Small intestine (tissue), 7 donors: ENCODE data around the gene CYB561. TPM values are rescaled to one million over a fixed set of nuclear protein-coding genes. Genes with fewer than 3 reads are reported as not detected.
A peak's percentile ranks its signal among the peaks of the same experiment; 100 is the strongest.

Experiments
- DNase-seq, 2 donors: peaks; one replicate each; pipeline versions ENCODE4 v3.0.0 to v3.0.0-alpha.2; 2013
- FAIRE-seq: peaks from 2 replicates; lab custom pipeline; 2012; peaks lifted over from hg19 to GRCh38; lab: Jason Lieb, UNC
- H3K27ac ChIP-seq, 3 donors: one replicate each; pipeline ENCODE4 v1.5.1; 2013; ENCODE audit warnings: low read length in 2 of 3, mild to moderate bottlenecking in 2 of 3, control low read depth in 1 of 3, inconsistent platforms in 1 of 3, low read depth in 1 of 3, moderate library complexity in 1 of 3
- H3K27me3 ChIP-seq, 3 donors: one replicate each; pipeline ENCODE4 v1.6.1; 2013; ENCODE audit warnings: low read length in 3 of 3, inconsistent platforms in 1 of 3; ENCODE audit not compliant: control insufficient read depth in 3 of 3, insufficient read depth in 3 of 3
- H3K36me3 ChIP-seq, 3 donors: one replicate each; pipeline ENCODE4 v1.6.1; 2013; ENCODE audit warnings: low read length in 3 of 3, inconsistent platforms in 1 of 3, low read depth in 1 of 3, mild to moderate bottlenecking in 1 of 3, moderate library complexity in 1 of 3; ENCODE audit not compliant: control insufficient read depth in 3 of 3, insufficient read depth in 2 of 3
- H3K4me1 ChIP-seq, 3 donors: one replicate each; pipeline ENCODE4 v1.6.1; 2013; ENCODE audit warnings: low read length in 2 of 3, inconsistent platforms in 1 of 3, low read depth in 1 of 3, mild to moderate bottlenecking in 1 of 3, moderate library complexity in 1 of 3; ENCODE audit not compliant: control insufficient read depth in 3 of 3, insufficient read depth in 2 of 3
- H3K4me3 ChIP-seq, 3 donors: one replicate each; pipeline ENCODE4 v1.5.1; 2013; ENCODE audit warnings: low read length in 3 of 3, control low read depth in 1 of 3, inconsistent platforms in 1 of 3, low read depth in 1 of 3, mild to moderate bottlenecking in 1 of 3, moderate library complexity in 1 of 3
- H3K9me3 ChIP-seq, 2 donors: one replicate each; pipeline ENCODE4 v1.6.1; 2013; ENCODE audit warnings: low read depth in 1 of 2, low read length in 1 of 2; ENCODE audit not compliant: control insufficient read depth in 2 of 2, insufficient read depth in 1 of 2
- WGBS, 3 donors: extraction: QIAGEN DNeasy Blood & Tissue Kit; methylation state at CpG; one replicate each; pipeline ENCODE4 v1.1.7; 2013; 5-methylcytosine and 5-hydroxymethylcytosine counted together
- polyA plus RNA-seq, 4 donors: library from polyadenylated mRNA; stranded (reverse) in 3 of 4; unstranded in 1 of 4; fragments of 200-250 nt in 3 of 4; fragments of 120-200 nt in 1 of 4; gene quantifications; one replicate each; pipeline versions ENCODE4 v1.2.1 to v1.2.3, GENCODE V29; 2013
- donor health status: healthy with polysubstance abuse.
- donor health status: control.
- donor health status: control.
- donor health status: Bipolar disorder and iron deficiency.
- donor health status: healthy.

Gene CYB561
- polyA plus RNA-seq, 4 donors, result 18.4 to 60.2 (median 34.3) TPM

GRCh38 chr17:63431939-63432804, 13.9 kb downstream of the CYB561 start:
- peaks cover 5 to 37% (median 7%) of the 10 kb centered on the region in 3 donors for H3K4me1 ChIP-seq
- no peak overlapping the region for H3K4me3 ChIP-seq
- no peak for FAIRE-seq
- 15 to 58% (median 38%) methylated on average over 16 of the region's 16 CpGs for WGBS, 3 donors
- peaks cover 0 to 51% (median 2%) of the 10 kb centered on the region in 3 donors for H3K36me3 ChIP-seq
- no peaks in the 10 kb centered on the region for H3K27me3 ChIP-seq
- peak; percentile 83 to 86 for DNase-seq
- no peaks in the 10 kb centered on the region for H3K9me3 ChIP-seq
- H3K27ac ChIP-seq, result peak overlapping the region; percentile 65 to 86 (median 86)

- H3K27ac ChIP-seq, result peak overlapping the region; percentile 65 to 86 (median 86)
- H3K4me3 ChIP-seq, result no peak overlapping the region
- peaks cover 0 to 46% (median 2%) of the 10 kb centered on the region in 3 donors for H3K36me3 ChIP-seq
- DNase-seq, result no peak
- no peak for FAIRE-seq
- H3K27me3 ChIP-seq, result no peaks in the 10 kb centered on the region
- no peaks in the 10 kb centered on the region for H3K9me3 ChIP-seq
- H3K4me1 ChIP-seq, result peaks cover 5 to 36% (median 7%) of the 10 kb centered on the region in 3 donors
- 70 to 78% (median 71%) methylated on average over 7 of the region's 7 CpGs for WGBS, 3 donors
These were observed 14.5 kb downstream of the CYB561 start for GRCh38 chr17:63431618-63431938.

DNA sequence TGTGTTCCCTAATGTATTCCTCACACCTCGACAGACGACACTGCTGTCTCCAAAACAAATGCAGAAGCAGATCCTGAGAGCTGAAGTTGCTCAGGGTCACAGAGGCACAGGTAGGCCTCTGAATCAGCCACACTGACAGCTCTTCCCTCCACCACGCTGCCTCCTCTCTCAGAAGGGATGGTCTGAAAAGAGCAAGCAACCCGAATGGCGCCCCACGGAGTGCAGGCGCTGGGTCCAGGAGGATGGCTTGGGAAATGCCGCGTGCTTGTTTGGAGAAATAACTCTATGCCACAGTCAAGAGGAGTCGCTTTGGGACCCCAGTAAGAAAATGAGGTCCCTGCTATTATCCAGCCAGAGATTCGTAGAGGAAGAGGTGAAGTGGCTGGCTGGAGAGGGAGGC, 15.9 kb downstream of the CYB561 start:
- FAIRE-seq, result no peak
- DNase-seq, result no peak
- Histone ChIP-seq H3K36me3 (peaks cover 0 to 40% (median 2%) of the 10 kb centered on the region in 3 donors), H3K9me3 (no peaks in the 10 kb centered on the region), H3K4me3 (no peak overlapping the region), H3K4me1 (peaks cover 5 to 36% (median 7%) of the 10 kb centered on the region in 3 donors), H3K27ac (no peak overlapping the region), H3K27me3 (no peaks in the 10 kb centered on the region)
- WGBS, 3 donors, result 89 to 94% (median 93%) methylated on average over 11 of the region's 11 CpGs

DNA sequence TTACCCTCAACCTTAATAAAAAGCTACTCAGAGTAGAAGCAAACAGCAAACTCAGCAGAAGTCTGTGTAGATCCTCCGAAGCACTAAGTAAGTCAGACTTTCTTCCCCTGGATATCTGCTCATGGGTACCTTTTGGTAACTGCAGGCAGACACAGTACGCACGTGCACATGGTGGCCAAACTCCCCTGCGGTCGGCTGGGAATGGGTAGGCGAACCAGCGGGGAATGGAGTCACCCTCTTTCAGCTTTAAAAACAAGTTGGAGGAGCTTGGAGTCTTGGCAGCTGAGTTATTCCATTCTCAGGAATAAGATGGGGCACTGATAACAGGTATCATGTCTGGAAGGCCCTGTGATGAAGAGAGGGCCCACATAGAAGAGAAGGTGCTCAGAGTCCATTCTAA, 16.3 kb downstream of the CYB561 start:
- H3K27ac ChIP-seq, result no peak overlapping the region
- DNase-seq, result no peak
- no peak overlapping the region for H3K4me3 ChIP-seq
- peaks cover 0 to 36% (median 2%) of the 10 kb centered on the region in 3 donors for H3K36me3 ChIP-seq
- peaks cover 5 to 36% (median 7%) of the 10 kb centered on the region in 3 donors for H3K4me1 ChIP-seq
- H3K9me3 ChIP-seq, result no peaks in the 10 kb centered on the region
- WGBS, 3 donors, result 93 to 96% (median 94%) methylated on average over 7 of the region's 7 CpGs
- FAIRE-seq, result no peak
- H3K27me3 ChIP-seq, result no peaks in the 10 kb centered on the region

GRCh38 chr17:63426917-63427308, 19.2 kb downstream of the CYB561 start:
- H3K27ac ChIP-seq, result no peak overlapping the region
- no peak overlapping the region for H3K4me3 ChIP-seq
- no peaks in the 10 kb centered on the region for H3K27me3 ChIP-seq
- no peak for DNase-seq
- H3K9me3 ChIP-seq, result no peaks in the 10 kb centered on the region
- H3K4me1 ChIP-seq, result peaks cover 0 to 14% (median 0%) of the 10 kb centered on the region in 3 donors
- FAIRE-seq, result no peak
- WGBS, 3 donors, result 64 to 69% (median 68%) methylated on average over 2 of the region's 2 CpGs
- H3K36me3 ChIP-seq, result peaks cover 0 to 19% (median 0%) of the 10 kb centered on the region in 3 donors

DNA sequence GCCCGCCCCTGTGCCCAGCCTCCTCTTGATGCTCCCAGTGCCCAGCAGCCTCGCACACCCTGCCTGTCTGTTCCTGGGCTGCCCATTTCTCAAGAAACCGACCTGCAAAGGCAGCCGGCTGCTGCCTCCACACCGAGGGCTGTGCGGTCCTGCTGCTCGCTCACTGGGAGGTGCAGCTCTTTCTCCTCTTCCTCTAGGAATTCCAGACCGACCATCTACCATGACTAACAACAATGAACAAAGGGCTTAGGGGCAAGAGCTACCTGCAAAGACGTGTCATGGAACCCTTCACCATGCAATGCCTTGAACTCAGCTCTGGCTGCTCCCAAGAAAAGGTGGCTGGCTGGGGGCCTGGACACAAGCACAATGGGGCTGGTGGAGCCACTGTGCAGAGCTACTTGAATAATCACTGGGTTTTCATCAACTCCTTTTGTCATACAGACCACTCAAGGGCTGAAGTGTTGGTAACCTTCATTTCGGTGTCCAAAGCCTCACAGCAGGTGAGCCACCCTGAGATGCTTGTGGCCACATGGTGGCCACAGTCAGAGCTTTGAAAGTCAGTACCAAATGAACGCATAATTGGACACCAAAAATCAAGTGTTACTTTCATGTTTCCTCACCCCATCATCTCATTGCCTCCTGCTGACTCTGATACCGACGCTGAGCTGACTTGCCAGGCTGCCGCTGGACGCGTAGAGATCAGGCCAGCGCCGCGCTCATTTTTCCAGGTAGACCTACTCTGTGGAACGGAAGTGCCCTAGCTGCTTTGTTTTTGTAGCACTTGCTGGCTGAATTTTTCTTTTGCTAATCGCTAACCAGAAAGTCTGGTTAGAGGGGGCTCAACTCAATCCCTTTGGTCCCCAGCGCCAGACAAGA, 19.8 kb downstream of the CYB561 start:
- FAIRE-seq, result no peak
- no peak overlapping the region for H3K27ac ChIP-seq

DNA sequence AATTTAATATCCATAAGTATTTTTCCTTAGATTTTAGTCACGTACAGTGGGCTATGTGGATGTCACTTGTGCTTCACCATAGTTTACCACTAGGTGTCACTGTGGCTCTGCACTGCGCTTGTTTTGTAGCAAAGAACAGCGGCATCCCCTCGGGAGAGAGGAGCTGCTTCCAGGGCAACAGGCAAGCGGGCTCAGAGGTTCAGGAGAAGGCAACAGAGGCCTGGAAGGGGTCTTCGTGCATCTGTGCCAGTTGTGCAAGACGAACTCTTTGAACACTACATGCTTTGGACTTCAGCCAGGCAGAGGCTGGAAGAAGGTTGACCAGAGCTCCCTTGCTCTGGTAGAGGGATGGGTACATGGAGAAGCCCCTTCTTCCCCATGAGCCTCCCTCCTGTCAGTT, 20.6 kb downstream of the CYB561 start:
- Histone ChIP-seq H3K27me3 (no peaks in the 10 kb centered on the region), H3K36me3 (peaks cover 0 to 28% (median 0%) of the 10 kb centered on the region in 3 donors), H3K27ac (no peak overlapping the region), H3K9me3 (no peaks in the 10 kb centered on the region), H3K4me1 (peaks cover 0 to 5% (median 0%) of the 10 kb centered on the region in 3 donors), H3K4me3 (no peak overlapping the region)
- FAIRE-seq, result no peak
- WGBS, 3 donors, result 0 to 3% (median 3%) methylated on average over 7 of the region's 7 CpGs
- peak; percentile 76 to 88 for DNase-seq

More for the DNA sequence above, 19.8 kb downstream of the CYB561 start:
- Histone ChIP-seq H3K27me3 (no peaks in the 10 kb centered on the region), H3K9me3 (no peaks in the 10 kb centered on the region), H3K4me1 (peaks cover 0 to 9% (median 0%) of the 10 kb centered on the region in 3 donors), H3K36me3 (peaks cover 0 to 20% (median 0%) of the 10 kb centered on the region in 3 donors), H3K4me3 (no peak overlapping the region)
- WGBS, 3 donors, result 85 to 89% (median 85%) methylated on average over 22 of the region's 22 CpGs
- DNase-seq, result no peak

GRCh38 chr17:63423963-63424362, 22.1 kb downstream of the CYB561 start:
- Histone ChIP-seq H3K4me1 (peaks cover 0 to 5% (median 0%) of the 10 kb centered on the region in 3 donors), H3K36me3 (peaks cover 0 to 32% (median 0%) of the 10 kb centered on the region in 3 donors), H3K27ac (no peak overlapping the region), H3K4me3 (no peak overlapping the region), H3K9me3 (no peaks in the 10 kb centered on the region), H3K27me3 (no peaks in the 10 kb centered on the region)
- no peak for DNase-seq
- FAIRE-seq, result no peak
- WGBS, 3 donors, result 91 to 93% (median 92%) methylated on average over 7 of the region's 7 CpGs
